Suprapubic skin (tissue), 4 donors: ENCODE data around the gene PON3. TPM values are rescaled to one million over a fixed set of nuclear protein-coding genes. Genes with fewer than 3 reads are reported as not detected.
A peak's percentile ranks its signal among the peaks of the same experiment; 100 is the strongest.

Source experiments
- DNase-seq, 2 donors: peaks; one replicate each; pipeline ENCODE4 v3.0.0-alpha.2; 2019; ENCODE audit warnings: low spot score in 2 of 2
- H3K27ac ChIP-seq: fragments of 200-600 bp; sonication (generic); one replicate; pipeline ENCODE4 v1.5.1; 2019
- H3K27me3 ChIP-seq: fragments of 200-600 bp; sonication (generic); one replicate; pipeline ENCODE4 v1.5.1; 2019
- H3K36me3 ChIP-seq: fragments of 200-600 bp; sonication (generic); one replicate; pipeline ENCODE4 v1.5.1; 2019
- H3K4me1 ChIP-seq: fragments of 200-600 bp; sonication (generic); one replicate; pipeline ENCODE4 v1.5.1; 2019
- H3K4me3 ChIP-seq: fragments of 200-600 bp; sonication (generic); one replicate; pipeline ENCODE4 v1.5.1; 2019; ENCODE audit warnings: mild to moderate bottlenecking
- H3K9me3 ChIP-seq: fragments of 200-600 bp; sonication (generic); one replicate; pipeline ENCODE4 v1.5.1; 2019
- CTCF ChIP-seq, 2 donors: fragments of 200-600 bp in 1 of 2; fragments of 450-650 bp in 1 of 2; sonication (generic) in 1 of 2; IDR thresholded peaks; one replicate each; pipeline ENCODE4 v1.5.1; 2016 to 2019; ENCODE audit warnings: antibody characterized with exemption in 2 of 2, mild to moderate bottlenecking in 1 of 2, moderate library complexity in 1 of 2
- EP300 ChIP-seq: sonication (generic); formaldehyde crosslinking; IDR thresholded peaks from one replicate; pipeline ENCODE4 v1.6.1; 2017; ENCODE audit warnings: antibody characterized with exemption
- POLR2A ChIP-seq, 2 donors: fragments of 450-650 bp; IDR thresholded peaks; one replicate each; pipeline ENCODE4 v1.6.1; 2017; ENCODE audit warnings: antibody characterized with exemption in 2 of 2, mild to moderate bottlenecking in 2 of 2, moderate library complexity in 2 of 2
- POLR2AphosphoS5 ChIP-seq, 3 donors: sonication (generic); formaldehyde crosslinking; IDR thresholded peaks; one replicate each; pipeline ENCODE4 v1.6.1; 2017; ENCODE audit warnings: antibody characterized with exemption in 3 of 3
- WGBS: methylation state at CpG from one replicate; pipeline ENCODE4 v1.1.5; 2018; 5-methylcytosine and 5-hydroxymethylcytosine counted together
- total RNA-seq, 4 donors: library from RNA; depleted of rRNA; stranded (reverse); fragments of >200 nt; gene quantifications; one replicate each; pipeline ENCODE4 v1.1.0, GENCODE V29; 2016

PON3 gene
- total RNA-seq, 4 donors from 2014 or later = 2.9 to 14.5 (median 11.7) TPM

GRCh38 chr7:95407751-95408150 lies 11.6 kb upstream of the PON3 start:
- WGBS = 87% methylated on average over 2 of the region's 2 CpGs

GRCh38 chr7:95405800-95406199 lies 9.6 kb upstream of the PON3 start:
- H3K36me3 ChIP-seq = peaks cover 28% of the 10 kb centered on the region
- DNase-seq = no peak
- no peaks in the 10 kb centered on the region for H3K27me3 ChIP-seq
- no peak overlapping the region for H3K4me3 ChIP-seq
- no peak overlapping the region for H3K27ac ChIP-seq
- no peak for TF ChIP-seq POLR2AphosphoS5 (IDR thresholded peaks at IDR 0.05)
- TF ChIP-seq EP300 = no peak
- no peak for TF ChIP-seq POLR2A (IDR thresholded peaks at IDR 0.05)
- TF ChIP-seq CTCF (IDR thresholded peaks at IDR 0.05) = no peak
- no peaks in the 10 kb centered on the region for H3K9me3 ChIP-seq
- WGBS = 87% methylated on average over 6 of the region's 6 CpGs
- H3K4me1 ChIP-seq = no peaks in the 10 kb centered on the region

More at GRCh38 chr7:95407751-95408150, 11.6 kb upstream of the PON3 start:
- H3K27me3 ChIP-seq = no peaks in the 10 kb centered on the region
- peaks cover 35% of the 10 kb centered on the region for H3K36me3 ChIP-seq
- no peak overlapping the region for H3K27ac ChIP-seq
- H3K4me1 ChIP-seq = no peaks in the 10 kb centered on the region
- no peak overlapping the region for H3K4me3 ChIP-seq
- H3K9me3 ChIP-seq = no peaks in the 10 kb centered on the region
- DNase-seq = no peak
- TF ChIP-seq POLR2A (IDR thresholded peaks at IDR 0.05) (no peak), POLR2AphosphoS5 (IDR thresholded peaks at IDR 0.05) (no peak), CTCF (IDR thresholded peaks at IDR 0.05) (no peak), EP300 (no peak)

GRCh38 chr7:95405208-95405607 lies 9.0 kb upstream of the PON3 start:
- Histone ChIP-seq H3K27ac (no peak overlapping the region), H3K36me3 (peaks cover 26% of the 10 kb centered on the region), H3K4me3 (no peak overlapping the region), H3K27me3 (no peaks in the 10 kb centered on the region), H3K4me1 (no peaks in the 10 kb centered on the region), H3K9me3 (no peaks in the 10 kb centered on the region)
- DNase-seq = no peak
- TF ChIP-seq POLR2A (IDR thresholded peaks at IDR 0.05) = no peak
- 94% methylated on average over 3 of the region's 3 CpGs for WGBS

GRCh38 chr7:95404316-95404865 lies 8.2 kb upstream of the PON3 start:
- TF ChIP-seq EP300 = no peak
- no peak for TF ChIP-seq CTCF (IDR thresholded peaks at IDR 0.05)
- TF ChIP-seq POLR2AphosphoS5 (IDR thresholded peaks at IDR 0.05) = no peak
- TF ChIP-seq POLR2A (IDR thresholded peaks at IDR 0.05) = no peak
- WGBS = 74% methylated on average over 4 of the region's 4 CpGs
- Histone ChIP-seq H3K36me3 (peaks cover 21% of the 10 kb centered on the region), H3K4me3 (no peak overlapping the region), H3K9me3 (no peaks in the 10 kb centered on the region), H3K27me3 (no peaks in the 10 kb centered on the region), H3K27ac (no peak overlapping the region), H3K4me1 (no peaks in the 10 kb centered on the region)
- DNase-seq = no peak

GRCh38 chr7:95398155-95398940 lies 2.2 kb upstream of the PON3 start:
- WGBS = 89% methylated on average over 4 of the region's 4 CpGs

GRCh38 chr7:95397381-95397780 lies 1.2 kb upstream of the PON3 start:
- TF ChIP-seq POLR2A (IDR thresholded peaks at IDR 0.05) (no peak), POLR2AphosphoS5 (IDR thresholded peaks at IDR 0.05) (no peak), CTCF (IDR thresholded peaks at IDR 0.05) (no peak), EP300 (no peak)
- peaks cover 12% of the 10 kb centered on the region for H3K4me1 ChIP-seq
- no peak for DNase-seq
- no peak overlapping the region for H3K27ac ChIP-seq
- H3K36me3 ChIP-seq = no peaks in the 10 kb centered on the region
- peak overlapping the region; percentile 65 for H3K4me3 ChIP-seq
- H3K9me3 ChIP-seq = no peaks in the 10 kb centered on the region
- 73% methylated on average over 3 of the region's 3 CpGs for WGBS
- no peaks in the 10 kb centered on the region for H3K27me3 ChIP-seq

More at GRCh38 chr7:95398155-95398940, 2.2 kb upstream of the PON3 start:
- no peak for TF ChIP-seq POLR2AphosphoS5 (IDR thresholded peaks at IDR 0.05)
- no peaks in the 10 kb centered on the region for H3K9me3 ChIP-seq
- DNase-seq = no peak
- H3K27me3 ChIP-seq = no peaks in the 10 kb centered on the region
- no peak overlapping the region for H3K4me3 ChIP-seq
- H3K36me3 ChIP-seq = no peaks in the 10 kb centered on the region
- H3K4me1 ChIP-seq = peaks cover 12% of the 10 kb centered on the region
- no peak overlapping the region for H3K27ac ChIP-seq
